AG09309 (cell line): ENCODE results near the gene GDPD3.

Source experiments
- DNase-seq: peaks from one replicate; pipeline ENCODE4 v3.0.0-alpha.2; 2010; ENCODE audit warnings: low read depth
- H3K4me3 ChIP-seq: 2 replicates; pipeline ENCODE4 v1.5.1; 2011; ENCODE audit warnings: mild to moderate bottlenecking, low read depth, low read length, moderate library complexity; ENCODE audit not compliant: control insufficient read depth
- TF ChIP-seq, protein P1 (sequence below): IDR thresholded peaks from 2 replicates; pipeline ENCODE4 v1.5.1; 2011; ENCODE audit warnings: mild to moderate bottlenecking, low read depth, low read length, inconsistent platforms; ENCODE audit not compliant: insufficient read depth, control insufficient read depth; ENCODE audit errors: missing control alignments

The GDPD3 gene

GRCh38 chr16:30088237-30088831 lies 25.0 kb downstream of the GDPD3 start:
- H3K4me3 ChIP-seq: no peak overlapping the region
- TF ChIP-seq, protein P1, sequence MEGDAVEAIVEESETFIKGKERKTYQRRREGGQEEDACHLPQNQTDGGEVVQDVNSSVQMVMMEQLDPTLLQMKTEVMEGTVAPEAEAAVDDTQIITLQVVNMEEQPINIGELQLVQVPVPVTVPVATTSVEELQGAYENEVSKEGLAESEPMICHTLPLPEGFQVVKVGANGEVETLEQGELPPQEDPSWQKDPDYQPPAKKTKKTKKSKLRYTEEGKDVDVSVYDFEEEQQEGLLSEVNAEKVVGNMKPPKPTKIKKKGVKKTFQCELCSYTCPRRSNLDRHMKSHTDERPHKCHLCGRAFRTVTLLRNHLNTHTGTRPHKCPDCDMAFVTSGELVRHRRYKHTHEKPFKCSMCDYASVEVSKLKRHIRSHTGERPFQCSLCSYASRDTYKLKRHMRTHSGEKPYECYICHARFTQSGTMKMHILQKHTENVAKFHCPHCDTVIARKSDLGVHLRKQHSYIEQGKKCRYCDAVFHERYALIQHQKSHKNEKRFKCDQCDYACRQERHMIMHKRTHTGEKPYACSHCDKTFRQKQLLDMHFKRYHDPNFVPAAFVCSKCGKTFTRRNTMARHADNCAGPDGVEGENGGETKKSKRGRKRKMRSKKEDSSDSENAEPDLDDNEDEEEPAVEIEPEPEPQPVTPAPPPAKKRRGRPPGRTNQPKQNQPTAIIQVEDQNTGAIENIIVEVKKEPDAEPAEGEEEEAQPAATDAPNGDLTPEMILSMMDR: no peak

GRCh38 chr16:30087181-30087898 lies 26.0 kb downstream of the GDPD3 start:
- TF ChIP-seq, protein P1: no peak
- H3K4me3 ChIP-seq: no peak overlapping the region
- DNase-seq: no peak

More at GRCh38 chr16:30088237-30088831, 25.0 kb downstream of the GDPD3 start:
- no peak for DNase-seq

DNA sequence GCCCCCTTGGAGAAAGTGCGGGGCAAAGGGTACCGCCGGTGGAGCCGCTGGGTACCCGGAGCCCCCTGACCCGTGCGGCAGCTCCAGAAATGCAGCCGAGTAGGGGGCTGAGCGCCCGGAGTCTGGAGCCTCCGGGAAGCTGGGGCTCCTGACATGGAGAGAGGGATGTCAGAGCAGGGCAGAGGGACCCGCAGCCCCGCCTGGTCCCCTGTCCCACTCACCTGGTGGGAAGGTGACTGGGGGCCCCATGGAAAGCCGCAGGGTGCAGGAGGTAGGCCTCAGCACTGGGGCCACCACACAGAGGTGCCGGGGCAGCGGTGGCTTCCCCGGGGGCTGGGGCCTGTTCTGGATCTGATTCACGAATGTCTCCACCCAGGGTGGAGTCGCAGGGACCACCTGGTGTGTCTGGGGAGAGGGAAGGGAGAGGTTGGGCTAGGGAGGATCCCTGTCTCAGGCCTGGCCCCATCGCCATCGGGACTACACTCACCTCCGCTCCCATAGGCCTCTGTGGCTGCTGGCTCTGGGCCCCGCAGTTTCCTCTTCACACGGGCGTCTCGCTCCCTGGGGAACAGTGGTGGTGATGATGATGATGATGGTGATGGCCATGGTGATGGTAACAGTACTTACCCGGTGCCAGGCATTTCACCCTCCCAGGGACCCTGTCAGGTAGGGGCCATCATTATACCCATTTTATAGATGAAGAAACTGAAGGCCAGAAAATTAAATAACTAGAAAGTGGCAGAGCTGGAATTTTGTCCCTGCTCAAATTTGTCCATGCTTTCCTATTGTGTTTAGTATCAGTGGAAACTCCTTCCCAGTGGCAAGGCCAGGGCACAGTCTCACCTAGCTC lies 26.8 kb downstream of the GDPD3 start:
- TF ChIP-seq, protein P1: no peak
- DNase-seq: no peak
- no peak overlapping the region for H3K4me3 ChIP-seq

- no peak overlapping the region for H3K4me3 ChIP-seq
- TF ChIP-seq, protein P1: no peak
- DNase-seq: no peak
Observed at GRCh38 chr16:30085820-30086219, 27.5 kb downstream of the GDPD3 start.

GRCh38 chr16:30085247-30085646 lies 28.1 kb downstream of the GDPD3 start:
- TF ChIP-seq, protein P1: no peak
- DNase-seq: no peak
- no peak overlapping the region for H3K4me3 ChIP-seq

DNA sequence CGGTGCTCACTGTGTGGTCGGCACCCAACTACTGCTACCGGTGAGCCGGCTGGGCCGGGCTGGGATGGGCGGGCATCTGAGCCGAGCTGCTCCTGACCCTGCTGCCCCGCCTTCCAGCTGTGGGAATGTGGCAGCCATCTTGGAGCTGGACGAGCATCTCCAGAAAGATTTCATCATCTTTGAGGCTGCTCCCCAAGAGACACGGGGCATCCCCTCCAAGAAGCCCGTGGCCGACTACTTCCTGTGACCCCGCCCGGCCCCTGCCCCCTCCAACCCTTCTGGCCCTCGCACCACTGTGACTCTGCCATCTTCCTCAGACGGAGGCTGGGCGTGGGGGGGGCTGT lies 28.5 kb downstream of the GDPD3 start:
- DNase-seq: no peak
- no peak overlapping the region for H3K4me3 ChIP-seq
- TF ChIP-seq, protein P1: no peak
